Mesenteric fat pad (tissue), 1 donor: ENCODE results near the gene CTRL. TPM values are rescaled to one million over a fixed set of nuclear protein-coding genes. Genes with fewer than 3 reads are reported as not detected.
"Not testable (repeated sequence)": the region's sequence is repeated elsewhere in the genome, so short reads cannot be mapped to it uniquely, and the experiment has no call there.

Source experiments
- DNase-seq: peaks from one replicate; pipeline ENCODE4 v3.0.0-alpha.2; 2020; ENCODE audit warnings: low spot score
- total RNA-seq: library from RNA; stranded (reverse); fragmentation: NEBNext Ultra II Directional; extraction: Animal tissue kit (Norgen Biotek cat#: 25700); gene quantifications from one replicate; pipeline ENCODE4 v1.2.1, GENCODE V29; 2021
- donor health status: DM: yes; HTN: yes; CAD: no.

CTRL gene
- total RNA-seq, 1 donor from 2014 or later: 1.3 TPM

- no peak for DNase-seq
These were observed 11.0 kb upstream of the CTRL start for GRCh38 chr16:67942510-67943255.

- DNase-seq: no peak
These were observed 10.5 kb upstream of the CTRL start for GRCh38 chr16:67942200-67942509.

GRCh38 chr16:67941469-67942199, 10.0 kb upstream of the CTRL start:
- no peak for DNase-seq

- DNase-seq: no peak
These were observed 8.9 kb upstream of the CTRL start for GRCh38 chr16:67940446-67941089.

DNA sequence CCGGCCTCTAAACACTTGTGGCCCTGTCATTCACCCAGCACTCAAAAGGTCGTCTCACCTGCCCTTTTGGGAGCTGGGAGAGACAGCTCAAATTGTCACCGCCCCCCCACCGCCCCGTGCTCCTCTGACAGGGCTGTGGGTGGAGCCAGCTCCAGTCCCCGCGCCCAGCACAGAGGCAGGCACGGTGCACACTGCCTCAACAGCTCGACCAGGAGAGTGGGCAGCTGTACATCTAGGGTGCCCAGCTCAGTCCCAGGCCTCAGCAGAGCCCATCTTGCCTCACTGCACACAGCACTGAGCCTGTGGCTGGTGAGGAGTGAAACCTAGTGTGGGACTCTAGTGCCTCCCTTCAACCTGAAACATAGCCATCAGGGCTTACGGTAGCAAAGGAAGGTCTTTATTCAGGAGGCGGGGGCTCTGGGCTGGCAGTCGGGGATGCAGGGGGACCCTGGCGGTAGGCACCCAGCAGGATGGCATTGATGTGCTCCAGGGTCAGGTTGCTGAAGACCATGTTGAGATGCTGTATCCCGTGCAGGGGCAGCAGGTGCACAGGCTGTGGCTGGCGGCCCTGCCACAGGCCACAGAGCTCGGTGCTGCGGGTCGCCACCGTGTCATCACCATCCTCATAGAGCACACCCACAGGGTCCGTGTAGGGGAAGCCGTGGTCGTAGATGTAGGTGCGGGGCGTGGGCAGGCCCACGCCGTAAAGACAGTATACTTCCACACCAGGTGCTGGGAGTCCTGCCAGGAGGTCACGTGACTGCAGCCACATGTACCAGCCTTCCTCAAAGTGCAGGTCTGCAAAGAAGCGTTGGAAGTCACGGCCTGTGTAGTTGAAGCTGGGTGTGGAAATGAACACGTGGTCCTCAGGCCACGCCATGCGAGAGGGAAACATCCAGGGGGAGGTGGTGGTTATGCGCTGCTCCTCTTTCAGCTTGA, 8.1 kb upstream of the CTRL start:
- no peak for DNase-seq

DNA sequence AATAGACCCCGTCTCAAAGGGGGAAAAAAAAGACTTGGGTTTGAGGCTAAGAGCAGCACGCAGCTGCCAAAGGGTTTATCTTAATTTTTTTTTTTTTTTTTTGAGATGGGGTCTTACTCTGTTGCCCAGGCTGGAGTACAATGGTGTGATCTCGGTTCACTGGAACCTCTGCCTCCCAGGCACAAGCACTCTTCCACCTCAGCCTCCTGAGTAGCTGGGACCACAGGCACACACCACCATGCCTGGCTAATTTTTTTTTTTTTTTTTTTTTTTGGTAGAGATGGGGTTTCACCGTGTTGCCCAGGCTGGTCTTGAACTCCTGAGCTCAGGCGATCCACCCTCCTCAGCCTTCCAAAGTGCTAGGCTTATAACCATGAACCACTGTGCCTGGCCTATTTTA, 6.1 kb upstream of the CTRL start:
- not testable (repeated sequence) for DNase-seq

GRCh38 chr16:67936880-67937605, 5.4 kb upstream of the CTRL start:
- no peak for DNase-seq

DNA sequence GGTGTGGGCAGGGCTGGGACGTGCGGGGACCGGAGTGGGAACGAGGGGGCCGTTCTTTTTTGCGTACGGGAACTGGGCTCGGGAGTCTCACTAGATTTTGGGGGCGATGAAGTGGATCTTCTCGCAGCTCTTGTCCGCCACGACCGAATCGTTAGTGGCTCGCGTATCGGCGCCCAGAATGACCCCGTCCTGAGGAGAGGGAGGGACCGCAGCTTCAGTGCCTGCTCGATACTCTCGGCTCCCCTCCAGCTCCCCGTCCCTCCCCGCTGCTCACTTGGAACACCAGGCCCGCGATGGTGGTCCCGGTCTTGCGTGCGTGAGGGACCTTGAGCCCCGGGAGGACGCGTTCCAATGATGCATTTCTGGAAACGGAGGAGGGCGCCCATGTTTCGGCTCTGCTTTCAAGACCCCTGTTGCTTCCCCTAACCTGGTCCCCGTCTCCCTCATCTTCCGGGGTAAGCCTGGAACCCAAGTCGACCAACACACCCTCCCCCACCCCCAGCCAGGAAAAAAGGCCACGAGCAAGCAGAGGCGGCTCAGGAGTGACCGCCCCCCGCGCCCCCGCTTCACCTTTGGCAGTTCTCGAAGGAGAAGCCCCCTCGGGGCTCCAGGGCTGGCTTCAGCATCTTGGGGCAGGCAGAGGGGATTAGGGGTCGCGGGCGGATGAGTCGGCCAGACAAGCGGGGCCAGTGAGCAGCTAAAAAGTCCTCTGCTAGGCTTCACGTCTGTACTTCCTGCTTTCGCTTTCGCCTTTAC, 4.6 kb upstream of the CTRL start, which contains the start of gene PSMB10:
PSMB10 (minus strand) TSS at position 727 of the 756 bp plus-strand sequence; CDS start at position 626, 101 bp downstream.
- DNase-seq: no peak

GRCh38 chr16:67935402-67936123, 3.9 kb upstream of the CTRL start:
- peak; percentile 97 for DNase-seq

GRCh38 chr16:67935101-67935401, 3.4 kb upstream of the CTRL start:
- DNase-seq: no peak

DNA sequence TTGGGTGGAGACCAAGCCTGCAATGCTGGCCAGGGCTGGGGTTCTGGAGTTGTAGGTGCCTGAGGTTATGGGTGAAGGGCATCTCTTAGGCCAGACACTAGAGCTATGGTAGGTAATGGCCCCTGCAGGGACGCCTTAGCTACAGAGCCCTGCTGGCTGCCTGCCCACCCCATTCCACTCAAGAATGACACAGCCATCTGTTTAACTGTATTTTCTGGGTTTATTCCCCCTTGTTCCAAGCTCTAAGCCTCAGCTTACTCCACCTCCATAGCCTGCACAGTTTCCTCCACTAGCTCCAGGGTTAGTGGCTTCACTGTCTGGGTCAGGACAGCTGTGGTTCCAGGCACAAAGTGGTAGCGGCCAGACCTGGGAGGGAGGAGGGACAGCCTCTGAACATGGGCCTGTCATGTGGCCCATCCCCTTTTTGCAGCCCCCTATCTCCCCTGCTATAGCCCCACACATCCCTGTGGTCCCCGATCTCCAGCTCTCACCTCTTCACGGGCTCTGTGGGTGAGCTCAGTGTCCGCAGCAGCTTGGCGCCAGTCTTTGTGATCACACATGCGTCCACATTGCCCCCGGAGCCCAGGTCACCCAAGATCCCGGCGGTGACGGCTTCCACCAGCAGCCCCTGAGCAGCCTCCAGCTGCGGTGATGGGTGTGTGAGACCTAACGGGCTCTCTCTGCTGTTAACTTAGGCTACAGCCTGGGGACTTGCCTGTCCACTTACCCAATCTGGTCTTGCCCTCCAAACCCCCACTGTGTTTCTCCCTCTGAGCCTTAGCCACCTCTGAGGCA, 2.8 kb upstream of the CTRL start:
- no peak for DNase-seq

- no peak for DNase-seq
These were observed 2.1 kb upstream of the CTRL start for GRCh38 chr16:67933805-67934204.

GRCh38 chr16:67932462-67932840, 789 bp upstream of the CTRL start:
- DNase-seq: no peak

GRCh38 chr16:67930678-67931211, 917 bp downstream of the CTRL start:
- DNase-seq: no peak

DNA sequence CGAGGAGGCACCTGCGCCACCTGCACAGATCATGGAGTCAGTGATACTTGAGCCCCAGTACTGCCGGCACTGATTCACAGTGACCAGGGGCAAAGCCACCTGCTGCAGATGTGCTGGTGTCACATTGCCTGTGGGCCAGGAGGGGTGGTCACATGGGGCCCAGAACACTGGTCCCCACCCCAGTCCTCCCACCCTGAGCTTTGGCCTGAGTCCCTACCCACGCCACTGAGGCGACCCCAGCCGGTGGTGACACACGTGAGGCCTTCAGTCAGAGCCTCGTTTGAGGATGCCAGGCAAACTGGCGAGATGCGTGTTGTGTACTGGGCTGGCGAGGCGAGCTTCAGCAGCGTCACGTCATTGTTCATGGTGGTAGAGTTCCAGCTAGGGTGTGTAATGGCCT, 1.5 kb downstream of the CTRL start:
- no peak for DNase-seq

GRCh38 chr16:67928561-67929364, 2.9 kb downstream of the CTRL start:
- DNase-seq: no peak

- no peak for DNase-seq
These were observed 3.5 kb downstream of the CTRL start for GRCh38 chr16:67928147-67928546.
